Kidney glomerular epithelial cell (primary cell): ENCODE data around the gene AP5B1.

ENCODE experiments used
- DNase-seq: peaks from one replicate; lab custom pipeline; 2025; lab: John Stamatoyannopoulos, UW

Gene AP5B1

GRCh38 chr11:65780770-65781151, at the start of gene AP5B1:
TSS of gene AP5B1 (minus strand) at chr11:65780976. CDS start at chr11:65780591, 385 bp downstream.
- peak; percentile 30 for DNase-seq

- no peak for DNase-seq
Measured at GRCh38 chr11:65829459-65829858, 48.7 kb upstream of the AP5B1 start.

GRCh38 chr11:65826984-65827735, 46.4 kb upstream of the AP5B1 start:
- no peak for DNase-seq

- no peak for DNase-seq
Measured at GRCh38 chr11:65822776-65823528, 42.2 kb upstream of the AP5B1 start.

GRCh38 chr11:65821107-65821506, 40.3 kb upstream of the AP5B1 start:
- DNase-seq, result no peak

- DNase-seq, result peak; percentile 86
Measured at GRCh38 chr11:65817835-65818680, 37.3 kb upstream of the AP5B1 start.

- DNase-seq, result peak; percentile 31
Measured at GRCh38 chr11:65817312-65817834, 36.6 kb upstream of the AP5B1 start.

- DNase-seq, result no peak
Measured at GRCh38 chr11:65816696-65817095, 35.9 kb upstream of the AP5B1 start.

- no peak for DNase-seq
Measured at GRCh38 chr11:65814986-65815565, 34.3 kb upstream of the AP5B1 start.

GRCh38 chr11:65814131-65814985, 33.6 kb upstream of the AP5B1 start:
- no peak for DNase-seq

- no peak for DNase-seq
Measured at GRCh38 chr11:65811764-65812475, 31.1 kb upstream of the AP5B1 start.

- no peak for DNase-seq
Measured at GRCh38 chr11:65810046-65810868, 29.5 kb upstream of the AP5B1 start.

GRCh38 chr11:65809496-65809895, 28.7 kb upstream of the AP5B1 start:
- no peak for DNase-seq

- DNase-seq, result no peak
Measured at GRCh38 chr11:65808744-65809341, 28.1 kb upstream of the AP5B1 start.

GRCh38 chr11:65806979-65807378, 26.2 kb upstream of the AP5B1 start:
- DNase-seq, result no peak

GRCh38 chr11:65803797-65804492, 23.2 kb upstream of the AP5B1 start:
- no peak for DNase-seq

GRCh38 chr11:65802841-65803240, 22.1 kb upstream of the AP5B1 start:
- no peak for DNase-seq
